CD4-positive, CD25-positive, alpha-beta regulatory T cell (primary cell): ENCODE data around the gene BATF2. TPM values are rescaled to one million over a fixed set of nuclear protein-coding genes. Genes with fewer than 3 reads are reported as not detected.

Experiments
- ATAC-seq, 2 donors: fragments of 150-1000 bp; cut with Tn5 transposase; one replicate each; pipeline ENCODE4 v1.10.0; 2021; ENCODE audit warnings: low read depth in 2 of 2, moderate number of reproducible peaks in 2 of 2, moderate library complexity in 1 of 2
- DNase-seq, 3 donors: peaks; one replicate each; pipeline versions ENCODE4 v3.0.0 to v3.0.0-alpha.2; 2012 to 2022; ENCODE audit warnings: mixed read lengths in 1 of 3
- H3K27ac ChIP-seq: one replicate; pipeline ENCODE4 v1.7.0; 2013; ENCODE audit warnings: mild to moderate bottlenecking, low read length; ENCODE audit not compliant: insufficient read depth, poor library complexity, severe bottlenecking
- H3K27me3 ChIP-seq: one replicate; pipeline ENCODE4 v1.7.0; 2013; ENCODE audit warnings: low read length; ENCODE audit not compliant: control insufficient read depth, insufficient read depth
- H3K36me3 ChIP-seq: one replicate; pipeline ENCODE4 v1.7.0; 2013; ENCODE audit warnings: mild to moderate bottlenecking, low read length, moderate library complexity; ENCODE audit not compliant: control insufficient read depth, insufficient read depth
- H3K4me1 ChIP-seq: 2 replicates; pipeline ENCODE4 v1.7.0; 2013; ENCODE audit warnings: mild to moderate bottlenecking, low read length; ENCODE audit not compliant: insufficient read depth, control insufficient read depth, poor library complexity, severe bottlenecking
- H3K4me3 ChIP-seq: one replicate; pipeline ENCODE4 v1.7.0; 2013; ENCODE audit warnings: low read depth, mild to moderate bottlenecking, low read length, moderate library complexity
- H3K9me3 ChIP-seq, 2 experiments: 1 replicate in 1 of 2; 2 replicates in 1 of 2; pipeline ENCODE4 v1.7.0; 2013; ENCODE audit warnings: low read length in 2 of 2, mild to moderate bottlenecking in 1 of 2, moderate library complexity in 1 of 2; ENCODE audit not compliant: control insufficient read depth in 2 of 2
- H3K27ac Mint-ChIP-seq, 3 donors: one replicate each; pipeline ENCODE4 v1.8.0; 2020 to 2022; ENCODE audit warnings: mild to moderate bottlenecking in 3 of 3, mixed read lengths in 3 of 3, moderate library complexity in 2 of 3
- H3K27me3 Mint-ChIP-seq: one replicate; pipeline ENCODE4 v1.8.0; 2022; ENCODE audit warnings: mild to moderate bottlenecking, mixed read lengths
- H3K36me3 Mint-ChIP-seq: one replicate; pipeline ENCODE4 v1.8.0; 2020; ENCODE audit warnings: mixed read lengths
- H3K4me1 Mint-ChIP-seq, 4 donors: one replicate each; pipeline ENCODE4 v1.8.0; 2020 to 2022; ENCODE audit warnings: mixed read lengths in 4 of 4, mild to moderate bottlenecking in 1 of 4
- H3K4me3 Mint-ChIP-seq, 4 donors: one replicate each; pipeline ENCODE4 v1.8.0; 2020 to 2022; ENCODE audit warnings: mild to moderate bottlenecking in 4 of 4, mixed read lengths in 4 of 4, moderate library complexity in 3 of 4
- H3K9me3 Mint-ChIP-seq, 7 donors: one replicate each; pipeline ENCODE4 v1.8.0; 2020 to 2022; ENCODE audit warnings: mixed read lengths in 7 of 7, mild to moderate bottlenecking in 3 of 7, moderate library complexity in 2 of 7
- polyA plus RNA-seq, 4 donors: library from polyadenylated mRNA; unstranded; fragments of 300-500 nt; fragmentation: Illumina TruSeq; gene quantifications; one replicate each; pipeline ENCODE4 v1.2.3, GENCODE V29; 2021
- total RNA-seq: library from RNA; stranded (reverse); gene quantifications from one replicate; pipeline ENCODE4 v1.2.3, GENCODE V29; 2022

Gene BATF2
- total and polyA plus RNA-seq, 5 donors from 2014 or later: not detected

DNA sequence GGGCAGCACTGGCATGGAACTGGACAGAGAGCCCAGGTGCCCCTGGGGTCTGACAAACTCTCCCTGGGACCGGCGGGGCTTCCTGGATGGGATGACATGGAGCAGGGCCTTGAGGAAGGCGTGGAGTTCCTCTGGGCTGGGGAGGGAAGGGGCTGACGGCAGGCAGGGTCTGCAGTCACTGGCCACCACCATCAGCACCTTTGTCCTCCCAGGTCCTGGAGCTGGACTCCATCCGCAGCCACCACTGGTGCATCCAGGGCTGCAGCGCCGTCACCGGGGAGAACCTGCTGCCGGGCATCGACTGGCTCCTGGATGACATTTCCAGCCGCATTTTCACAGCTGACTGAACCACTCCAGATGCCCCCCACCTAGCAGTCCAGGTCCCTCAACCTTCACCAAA lies 24.7 kb upstream of the BATF2 start:
- Mint-ChIP-seq H3K4me1 (peaks cover 0 to 7% (median 4%) of the 10 kb centered on the region in 4 donors), H3K4me3 (no peak overlapping the region), H3K27me3 (no peaks in the 10 kb centered on the region), H3K36me3 (no peaks in the 10 kb centered on the region), H3K9me3 (no peaks in the 10 kb centered on the region), H3K27ac (no peak overlapping the region)
- no peak overlapping the region for H3K4me3 ChIP-seq
- H3K9me3 ChIP-seq: no peaks in the 10 kb centered on the region
- H3K27me3 ChIP-seq: no peaks in the 10 kb centered on the region
- DNase-seq (no peak), ATAC-seq (no peak)
- H3K36me3 ChIP-seq: peaks cover 9% of the 10 kb centered on the region
- no peak overlapping the region for H3K27ac ChIP-seq
- no peaks in the 10 kb centered on the region for H3K4me1 ChIP-seq

DNA sequence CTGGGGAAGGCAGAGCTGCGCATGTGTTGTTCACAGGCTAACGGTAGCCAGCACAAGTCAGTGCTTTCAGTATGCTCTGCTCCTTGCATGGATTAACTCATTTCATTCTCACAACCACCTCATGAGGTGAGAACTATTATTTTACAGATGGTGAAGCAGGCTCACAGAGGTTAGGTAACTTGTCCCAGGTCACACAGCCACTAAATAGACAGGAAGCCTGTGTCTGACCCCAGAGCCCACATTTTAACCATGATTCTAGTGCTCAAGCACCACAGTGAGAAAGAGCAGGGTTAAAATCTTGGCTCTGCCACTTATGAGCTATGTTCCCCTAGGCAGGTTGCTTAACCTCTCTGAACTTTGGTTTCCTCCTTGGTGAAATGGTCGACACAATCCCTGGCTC lies 24.2 kb upstream of the BATF2 start:
- Mint-ChIP-seq H3K9me3 (no peaks in the 10 kb centered on the region), H3K4me3 (no peak overlapping the region), H3K4me1 (peaks cover 0 to 11% (median 6%) of the 10 kb centered on the region in 4 donors), H3K36me3 (no peaks in the 10 kb centered on the region), H3K27ac (no peak overlapping the region), H3K27me3 (no peaks in the 10 kb centered on the region)
- no peak for ATAC-seq
- H3K9me3 ChIP-seq: no peaks in the 10 kb centered on the region
- H3K27me3 ChIP-seq: no peaks in the 10 kb centered on the region
- no peak overlapping the region for H3K4me3 ChIP-seq
- H3K27ac ChIP-seq: no peak overlapping the region
- no peak for DNase-seq
- H3K36me3 ChIP-seq: peaks cover 9% of the 10 kb centered on the region
- no peaks in the 10 kb centered on the region for H3K4me1 ChIP-seq

DNA sequence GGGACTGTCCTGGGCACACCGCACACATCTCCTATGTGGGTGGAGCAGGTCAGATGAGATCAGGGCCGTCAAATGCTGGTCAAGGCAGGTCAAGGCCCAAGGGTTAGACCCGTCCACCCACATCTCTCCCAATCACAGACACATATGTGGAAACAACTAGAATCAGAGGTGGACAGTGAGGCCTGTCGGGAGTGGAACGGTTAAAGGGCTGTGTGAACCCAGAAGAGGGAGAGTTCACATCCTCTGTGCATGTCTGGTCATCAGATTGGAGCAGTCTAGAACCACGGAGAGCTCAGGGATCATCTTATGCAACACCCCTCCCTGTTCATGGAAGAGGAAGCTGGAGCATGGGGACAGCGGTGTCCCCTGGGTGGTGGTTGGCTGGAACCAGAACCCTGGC lies 23.1 kb upstream of the BATF2 start:
- no peak for DNase-seq
- Histone ChIP-seq H3K27ac (no peak overlapping the region), H3K9me3 (no peaks in the 10 kb centered on the region), H3K36me3 (peaks cover 9% of the 10 kb centered on the region), H3K4me1 (peaks cover 7% of the 10 kb centered on the region), H3K27me3 (no peaks in the 10 kb centered on the region), H3K4me3 (no peak overlapping the region)
- Mint-ChIP-seq H3K27me3 (no peaks in the 10 kb centered on the region), H3K4me3 (no peak overlapping the region), H3K36me3 (no peaks in the 10 kb centered on the region), H3K27ac (no peak overlapping the region), H3K9me3 (no peaks in the 10 kb centered on the region), H3K4me1 (peaks cover 0 to 23% (median 13%) of the 10 kb centered on the region in 4 donors)
- ATAC-seq: no peak

DNA sequence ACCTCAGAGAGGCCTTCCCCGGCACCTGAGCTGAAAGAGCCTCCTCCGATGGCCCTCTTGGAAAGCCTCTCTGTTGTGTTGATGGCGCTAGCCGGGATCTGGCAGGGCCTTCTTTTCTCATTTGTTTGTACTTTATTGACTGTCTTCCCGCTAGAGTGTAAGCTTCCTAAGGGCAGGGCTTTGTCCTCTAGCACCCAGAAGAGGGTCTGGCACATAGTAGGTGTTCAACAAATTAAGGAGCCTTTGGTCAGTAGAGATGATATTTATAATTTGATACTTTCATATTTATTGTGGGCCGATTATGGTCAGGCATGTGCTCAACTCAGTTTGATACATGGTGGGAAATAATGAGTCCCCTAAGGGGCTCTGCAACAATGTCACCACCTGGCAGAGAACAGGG lies 21.2 kb upstream of the BATF2 start:
- H3K27ac Mint-ChIP-seq: peak overlapping the region in 1 of 3 donors; percentile 71
- peaks cover 0 to 33% (median 16%) of the 10 kb centered on the region in 4 donors for H3K4me1 Mint-ChIP-seq
- DNase-seq (no peak), ATAC-seq (no peak)
- Histone ChIP-seq H3K4me1 (peaks cover 13% of the 10 kb centered on the region), H3K9me3 (no peaks in the 10 kb centered on the region), H3K4me3 (no peak overlapping the region), H3K36me3 (peaks cover 9% of the 10 kb centered on the region), H3K27me3 (no peaks in the 10 kb centered on the region), H3K27ac (no peak overlapping the region)
- H3K36me3 Mint-ChIP-seq: no peaks in the 10 kb centered on the region
- peak overlapping the region in 2 of 4 donors; percentile 29 to 54 for H3K4me3 Mint-ChIP-seq
- peaks cover 6% of the 10 kb centered on the region for H3K27me3 Mint-ChIP-seq
- H3K9me3 Mint-ChIP-seq: no peaks in the 10 kb centered on the region

DNA sequence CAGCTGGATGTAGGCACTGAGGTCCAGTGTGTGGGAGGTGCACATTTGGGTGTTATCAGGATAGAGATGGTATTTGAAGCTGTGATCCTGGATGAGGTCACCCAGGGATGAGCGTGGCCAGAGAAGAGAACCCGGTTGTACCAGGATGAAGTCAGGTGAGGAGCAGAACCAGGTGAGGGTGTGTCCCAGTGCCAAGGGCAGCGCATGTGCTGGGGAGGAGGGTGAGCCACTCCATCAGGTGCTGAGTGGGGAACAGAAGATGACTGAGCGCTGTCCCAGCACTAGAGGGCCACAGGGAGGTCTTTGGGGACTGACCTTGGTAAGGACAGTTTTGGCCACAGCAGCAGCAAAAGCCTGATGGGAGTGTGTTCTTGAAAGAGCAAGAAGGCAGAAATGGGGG lies 19.9 kb upstream of the BATF2 start:
- Histone ChIP-seq H3K27me3 (no peaks in the 10 kb centered on the region), H3K9me3 (no peaks in the 10 kb centered on the region), H3K36me3 (peaks cover 9% of the 10 kb centered on the region), H3K27ac (no peak overlapping the region), H3K4me1 (peaks cover 13% of the 10 kb centered on the region), H3K4me3 (no peak overlapping the region)
- H3K27me3 Mint-ChIP-seq: peaks cover 6% of the 10 kb centered on the region
- H3K4me1 Mint-ChIP-seq: peaks cover 0 to 33% (median 15%) of the 10 kb centered on the region in 4 donors
- peak overlapping the region in 1 of 3 donors; percentile 41 for H3K27ac Mint-ChIP-seq
- H3K9me3 Mint-ChIP-seq: no peaks in the 10 kb centered on the region
- no peaks in the 10 kb centered on the region for H3K36me3 Mint-ChIP-seq
- H3K4me3 Mint-ChIP-seq: peak overlapping the region in 3 of 4 donors; percentile 39 to 95 (median 60)
- DNase-seq: no peak
- no peak for ATAC-seq

DNA sequence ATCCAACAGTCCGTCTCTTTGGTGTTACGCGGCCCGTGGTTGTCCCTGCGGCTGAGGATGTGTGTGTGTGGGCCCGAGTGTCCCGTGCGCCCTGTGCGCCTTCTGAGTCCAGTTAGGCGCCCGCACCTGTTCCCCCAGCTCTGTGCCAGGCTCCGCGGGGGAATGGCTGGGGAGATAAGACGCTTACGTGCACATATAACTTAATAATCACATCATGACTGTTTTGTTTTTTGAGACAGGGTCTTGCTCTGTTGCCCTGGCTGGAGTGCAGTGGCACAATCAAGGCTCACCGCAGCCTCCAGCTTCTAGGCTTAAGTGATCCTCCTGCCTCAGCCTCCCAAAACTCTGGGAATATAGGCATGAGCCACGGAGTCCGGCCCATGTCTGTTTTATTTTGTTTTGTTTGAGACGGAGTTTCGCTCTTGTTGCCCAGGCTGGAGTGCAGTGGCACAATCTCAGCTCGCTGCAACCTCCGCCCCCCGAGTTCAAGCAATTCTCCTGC lies 18.0 kb upstream of the BATF2 start:
- ATAC-seq (no peak), DNase-seq (no peak)
- Histone ChIP-seq H3K4me3 (peak overlapping the region; percentile 44), H3K9me3 (no peaks in the 10 kb centered on the region), H3K27ac (peak overlapping the region; percentile 95), H3K36me3 (peaks cover 3% of the 10 kb centered on the region), H3K27me3 (no peaks in the 10 kb centered on the region), H3K4me1 (peaks cover 13% of the 10 kb centered on the region)
- H3K9me3 Mint-ChIP-seq: no peaks in the 10 kb centered on the region
- H3K36me3 Mint-ChIP-seq: no peaks in the 10 kb centered on the region
- H3K4me1 Mint-ChIP-seq: peaks cover 0 to 32% (median 15%) of the 10 kb centered on the region in 4 donors
- H3K4me3 Mint-ChIP-seq: peak overlapping the region; percentile 91 to 98 (median 94)
- peaks cover 6% of the 10 kb centered on the region for H3K27me3 Mint-ChIP-seq
- H3K27ac Mint-ChIP-seq: peak overlapping the region; percentile 48 to 93 (median 91)

DNA sequence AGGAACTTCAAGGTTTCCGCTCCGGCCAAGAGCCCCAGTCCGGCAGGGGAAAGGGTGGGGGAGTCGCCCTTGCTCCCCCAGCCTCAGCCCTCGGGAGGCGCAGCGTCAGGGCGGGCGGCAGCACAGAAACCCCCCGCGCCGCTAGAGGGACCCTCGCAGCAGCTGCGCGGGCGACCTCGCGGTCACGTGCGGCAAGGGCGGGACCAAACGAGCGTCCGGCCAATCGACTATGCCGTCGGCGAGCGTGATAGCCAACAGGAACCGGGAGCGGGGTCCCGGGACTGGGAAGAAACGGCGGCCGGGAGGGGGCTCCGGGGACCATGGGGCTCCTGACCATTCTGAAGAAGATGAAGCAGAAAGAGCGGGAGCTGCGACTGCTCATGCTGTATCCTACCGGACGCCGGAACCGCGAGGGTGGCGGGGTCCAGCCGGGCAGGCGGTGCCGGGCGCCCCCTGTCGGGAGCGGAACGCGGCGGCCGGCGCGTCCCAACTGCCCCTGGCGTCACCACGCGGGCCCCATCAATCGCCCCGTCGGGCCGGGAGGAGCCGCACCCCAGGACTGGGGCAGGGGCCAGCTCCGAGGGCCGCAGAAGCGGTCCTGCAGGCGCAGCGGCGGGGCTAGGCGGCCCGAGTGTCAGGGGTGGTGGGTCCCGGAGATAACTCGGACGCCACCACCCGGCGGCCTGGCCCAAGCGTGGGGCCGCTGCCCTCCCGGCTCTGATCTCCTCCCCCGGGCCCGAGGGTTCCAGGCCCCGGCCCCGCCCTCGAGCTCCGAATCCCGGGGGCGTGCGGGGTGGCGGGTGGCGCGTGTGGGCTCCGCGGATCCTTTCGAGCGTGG lies 17.3 kb upstream of the BATF2 start, which contains the start of gene ARL2:
Gene ARL2, plus strand, starts transcription at position 273 of the 838 bp plus-strand sequence. Its CDS starts 48 bp downstream, at position 321.
- Histone ChIP-seq H3K4me1 (peaks cover 13% of the 10 kb centered on the region), H3K27ac (peak within 1 kb of the TSS; percentile 95), H3K27me3 (no peaks in the 10 kb centered on the region), H3K4me3 (peak within 1 kb of the TSS; percentile 57), H3K9me3 (no peaks in the 10 kb centered on the region), H3K36me3 (no peaks in the 10 kb centered on the region)
- ATAC-seq: peak; percentile 77 to 78
- H3K36me3 Mint-ChIP-seq: no peaks in the 10 kb centered on the region
- peak; percentile 83 to 92 (median 85) for DNase-seq
- H3K27me3 Mint-ChIP-seq: peaks cover 6% of the 10 kb centered on the region
- H3K4me3 Mint-ChIP-seq: peak within 1 kb of the TSS; percentile 92 to 98 (median 94)
- H3K4me1 Mint-ChIP-seq: peaks cover 0 to 31% (median 15%) of the 10 kb centered on the region in 4 donors
- no peaks in the 10 kb centered on the region for H3K9me3 Mint-ChIP-seq
- peak within 1 kb of the TSS; percentile 93 to 98 (median 97) for H3K27ac Mint-ChIP-seq
